GM18861 (cell line): ENCODE results near the gene YJU2.
"Not testable (repeated sequence)": the region's sequence is repeated elsewhere in the genome, so short reads cannot be mapped to it uniquely, and the experiment has no call there.

ENCODE experiments used
- ATAC-seq: cut with Tn5 transposase; IDR thresholded peaks from one replicate; pipeline ENCODE4 v1.9.1; 2021; ENCODE audit not compliant: unreplicated experiment

The YJU2 gene

GRCh38 chr19:4228765-4229178 is 18.1 kb upstream of the YJU2 start:
- ATAC-seq: no peak

- peak; percentile 56 for ATAC-seq
Measured at GRCh38 chr19:4229179-4229931, 17.5 kb upstream of the YJU2 start, which contains the start of gene EBI3. TSS of gene EBI3 (plus strand) at chr19:4229523. CDS start at chr19:4229551, 28 bp downstream.

GRCh38 chr19:4230237-4230636 is 16.6 kb upstream of the YJU2 start:
- not testable (repeated sequence) for ATAC-seq

GRCh38 chr19:4231521-4231920 is 15.4 kb upstream of the YJU2 start:
- not testable (repeated sequence) for ATAC-seq

GRCh38 chr19:4232139-4232538 is 14.7 kb upstream of the YJU2 start:
- ATAC-seq: not testable (repeated sequence)

- no peak for ATAC-seq
Measured at GRCh38 chr19:4232614-4233281, 14.1 kb upstream of the YJU2 start.

GRCh38 chr19:4233282-4233853 is 13.5 kb upstream of the YJU2 start:
- no peak for ATAC-seq

GRCh38 chr19:4234142-4234861 is 12.6 kb upstream of the YJU2 start:
- ATAC-seq: no peak

GRCh38 chr19:4234862-4235201 is 12.0 kb upstream of the YJU2 start:
- no peak for ATAC-seq

GRCh38 chr19:4237510-4237909 is 9.4 kb upstream of the YJU2 start:
- not testable (repeated sequence) for ATAC-seq

- ATAC-seq: no peak
Measured at GRCh38 chr19:4238831-4239230, 8.0 kb upstream of the YJU2 start.

- ATAC-seq: no peak
Measured at GRCh38 chr19:4241824-4242430, 5.0 kb upstream of the YJU2 start.

GRCh38 chr19:4245938-4246337 is 942 bp upstream of the YJU2 start:
- ATAC-seq: not testable (repeated sequence)

- no peak for ATAC-seq
Measured at GRCh38 chr19:4256563-4256962, 9.7 kb downstream of the YJU2 start.

GRCh38 chr19:4257025-4257424 is 10.1 kb downstream of the YJU2 start:
- ATAC-seq: no peak

- no peak for ATAC-seq
Measured at GRCh38 chr19:4258181-4258580, 11.3 kb downstream of the YJU2 start.

GRCh38 chr19:4260613-4261191 is 13.8 kb downstream of the YJU2 start:
- ATAC-seq: no peak

GRCh38 chr19:4264812-4265211 is 17.9 kb downstream of the YJU2 start:
- no peak for ATAC-seq

GRCh38 chr19:4266253-4267000 is 19.5 kb downstream of the YJU2 start:
- ATAC-seq: no peak
